ENCODE measurements around the gene DOLPP1. TPM values are rescaled to one million over a fixed set of nuclear protein-coding genes. Genes with fewer than 3 reads are reported as not detected.

Gene DOLPP1
- polyA plus RNA-seq, 1 of the 3 experiments (the other 2 are of a cell fraction), result 19.9 TPM

GRCh38 chr9:129101279-129101678 is 20.4 kb downstream of the DOLPP1 start:
- no peak for TF ChIP-seq TCF12 (IDR thresholded peaks at IDR 0.05)
- POLR2A ChIA-PET, result no interaction called here
- Histone ChIP-seq H3K27ac (ENCODE audit: low read depth in 2 of 2, low read length in 1 of 2) (no peak overlapping the region), H3K4me2 (no peak overlapping the region), H3K4me1 (ENCODE audit: control insufficient read depth in 1 of 2, insufficient read depth in 2 of 2, low read depth in 1 of 2, low read length in 1 of 2) (no peaks in the 10 kb centered on the region), H4K20me1 (ENCODE audit: insufficient read depth) (no peaks in the 10 kb centered on the region), H3K9me2 (no peaks in the 10 kb centered on the region), H3K27me3 (ENCODE audit: insufficient read depth) (no peaks in the 10 kb centered on the region), H3K9ac (no peak overlapping the region), H3K9me3 (no peaks in the 10 kb centered on the region), H2AFZ (ENCODE audit: low read depth) (no peak overlapping the region), H3K4me3 (ENCODE audit: low read depth in 2 of 2, low read length in 1 of 2) (no peak overlapping the region), H3F3A (replicated peaks; ENCODE audit: insufficient read depth) (no peaks in the 10 kb centered on the region), H3K36me3 (replicated peaks in 1 of 2; ENCODE audit: control insufficient read depth in 1 of 2, insufficient read depth in 2 of 2, low read length in 1 of 2) (peaks cover 0 to 24% of the 10 kb centered on the region in 2 experiments), H3K79me2 (ENCODE audit: insufficient read depth) (no peaks in the 10 kb centered on the region)
- CTCF ChIA-PET, result no interaction called here
- WGBS (ENCODE audit: low lambda C conversion rate), result 98% methylated on average over 7 of the region's 7 CpGs
- no peak for DNase-seq

GRCh38 chr9:129102095-129102525 is 21.2 kb downstream of the DOLPP1 start:
- H3K4me3 ChIP-seq (ENCODE audit: low read depth in 2 of 2, low read length in 1 of 2), result no peak overlapping the region
- no peaks in the 10 kb centered on the region for H3K9me2 ChIP-seq
- no peaks in the 10 kb centered on the region for H3K9me3 ChIP-seq
- ChIA-PET CTCF (no interaction called here), POLR2A (no interaction called here)
- no peak overlapping the region for H3K4me2 ChIP-seq
- H3K79me2 ChIP-seq (ENCODE audit: insufficient read depth), result no peaks in the 10 kb centered on the region
- no peak overlapping the region for H2AFZ ChIP-seq (ENCODE audit: low read depth)
- no peaks in the 10 kb centered on the region for H3K4me1 ChIP-seq (ENCODE audit: control insufficient read depth in 1 of 2, insufficient read depth in 2 of 2, low read depth in 1 of 2, low read length in 1 of 2)
- H3F3A ChIP-seq (replicated peaks; ENCODE audit: insufficient read depth), result no peaks in the 10 kb centered on the region
- H3K27me3 ChIP-seq (ENCODE audit: insufficient read depth), result no peaks in the 10 kb centered on the region
- no peak overlapping the region for H3K9ac ChIP-seq
- 91% methylated on average over 4 of the region's 13 CpGs for WGBS (ENCODE audit: low lambda C conversion rate)
- no peak for DNase-seq
- H4K20me1 ChIP-seq (ENCODE audit: insufficient read depth), result no peaks in the 10 kb centered on the region
- H3K27ac ChIP-seq (ENCODE audit: low read depth in 2 of 2, low read length in 1 of 2), result no peak overlapping the region
- peaks cover 0 to 22% of the 10 kb centered on the region in 2 experiments for H3K36me3 ChIP-seq (replicated peaks in 1 of 2; ENCODE audit: control insufficient read depth in 1 of 2, insufficient read depth in 2 of 2, low read length in 1 of 2)
- TF ChIP-seq TAF1 (IDR thresholded peaks at IDR 0.05; ENCODE audit: borderline replicate concordance, low read depth, low read length) (no peak), TEAD4 (IDR thresholded peaks at IDR 0.05; ENCODE audit: borderline replicate concordance, insufficient read depth) (no peak), SMC3 (IDR thresholded peaks at IDR 0.05; ENCODE audit: low read depth, low read length) (no peak), EP300 (IDR thresholded peaks at IDR 0.05; ENCODE audit: borderline replicate concordance in 1 of 2, low read depth in 1 of 2, low read length in 1 of 2) (no peak), FOXJ3 (CRISPR knock-in tag; IDR thresholded peaks at IDR 0.05) (no peak), MEF2A (IDR thresholded peaks at IDR 0.05; ENCODE audit: borderline replicate concordance, low read depth) (no peak), USF2 (IDR thresholded peaks at IDR 0.05; ENCODE audit: borderline replicate concordance, low read depth, low read length) (no peak), TCF12 (IDR thresholded peaks at IDR 0.05) (no peak), RFX5 (IDR thresholded peaks at IDR 0.05; ENCODE audit: low read length) (no peak), FOXM1 (IDR thresholded peaks at IDR 0.05; ENCODE audit: low read depth) (no peak), GATA2 (CRISPR knock-in tag; IDR thresholded peaks at IDR 0.05) (no peak), ELF1 (IDR thresholded peaks at IDR 0.05) (no peak), NFIC (IDR thresholded peaks at IDR 0.05; ENCODE audit: borderline replicate concordance) (no peak), EZH2phosphoT487 (IDR thresholded peaks at IDR 0.05; ENCODE audit: borderline replicate concordance, low read depth) (no peak), RXRA (IDR thresholded peaks at IDR 0.05; ENCODE audit: borderline replicate concordance, low read depth) (no peak)
- TF ChIP-seq, protein P1, sequence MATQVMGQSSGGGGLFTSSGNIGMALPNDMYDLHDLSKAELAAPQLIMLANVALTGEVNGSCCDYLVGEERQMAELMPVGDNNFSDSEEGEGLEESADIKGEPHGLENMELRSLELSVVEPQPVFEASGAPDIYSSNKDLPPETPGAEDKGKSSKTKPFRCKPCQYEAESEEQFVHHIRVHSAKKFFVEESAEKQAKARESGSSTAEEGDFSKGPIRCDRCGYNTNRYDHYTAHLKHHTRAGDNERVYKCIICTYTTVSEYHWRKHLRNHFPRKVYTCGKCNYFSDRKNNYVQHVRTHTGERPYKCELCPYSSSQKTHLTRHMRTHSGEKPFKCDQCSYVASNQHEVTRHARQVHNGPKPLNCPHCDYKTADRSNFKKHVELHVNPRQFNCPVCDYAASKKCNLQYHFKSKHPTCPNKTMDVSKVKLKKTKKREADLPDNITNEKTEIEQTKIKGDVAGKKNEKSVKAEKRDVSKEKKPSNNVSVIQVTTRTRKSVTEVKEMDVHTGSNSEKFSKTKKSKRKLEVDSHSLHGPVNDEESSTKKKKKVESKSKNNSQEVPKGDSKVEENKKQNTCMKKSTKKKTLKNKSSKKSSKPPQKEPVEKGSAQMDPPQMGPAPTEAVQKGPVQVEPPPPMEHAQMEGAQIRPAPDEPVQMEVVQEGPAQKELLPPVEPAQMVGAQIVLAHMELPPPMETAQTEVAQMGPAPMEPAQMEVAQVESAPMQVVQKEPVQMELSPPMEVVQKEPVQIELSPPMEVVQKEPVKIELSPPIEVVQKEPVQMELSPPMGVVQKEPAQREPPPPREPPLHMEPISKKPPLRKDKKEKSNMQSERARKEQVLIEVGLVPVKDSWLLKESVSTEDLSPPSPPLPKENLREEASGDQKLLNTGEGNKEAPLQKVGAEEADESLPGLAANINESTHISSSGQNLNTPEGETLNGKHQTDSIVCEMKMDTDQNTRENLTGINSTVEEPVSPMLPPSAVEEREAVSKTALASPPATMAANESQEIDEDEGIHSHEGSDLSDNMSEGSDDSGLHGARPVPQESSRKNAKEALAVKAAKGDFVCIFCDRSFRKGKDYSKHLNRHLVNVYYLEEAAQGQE (IDR thresholded peaks at IDR 0.05; ENCODE audit: low read depth, low read length), result no peak
- TF ChIP-seq, protein P2, sequence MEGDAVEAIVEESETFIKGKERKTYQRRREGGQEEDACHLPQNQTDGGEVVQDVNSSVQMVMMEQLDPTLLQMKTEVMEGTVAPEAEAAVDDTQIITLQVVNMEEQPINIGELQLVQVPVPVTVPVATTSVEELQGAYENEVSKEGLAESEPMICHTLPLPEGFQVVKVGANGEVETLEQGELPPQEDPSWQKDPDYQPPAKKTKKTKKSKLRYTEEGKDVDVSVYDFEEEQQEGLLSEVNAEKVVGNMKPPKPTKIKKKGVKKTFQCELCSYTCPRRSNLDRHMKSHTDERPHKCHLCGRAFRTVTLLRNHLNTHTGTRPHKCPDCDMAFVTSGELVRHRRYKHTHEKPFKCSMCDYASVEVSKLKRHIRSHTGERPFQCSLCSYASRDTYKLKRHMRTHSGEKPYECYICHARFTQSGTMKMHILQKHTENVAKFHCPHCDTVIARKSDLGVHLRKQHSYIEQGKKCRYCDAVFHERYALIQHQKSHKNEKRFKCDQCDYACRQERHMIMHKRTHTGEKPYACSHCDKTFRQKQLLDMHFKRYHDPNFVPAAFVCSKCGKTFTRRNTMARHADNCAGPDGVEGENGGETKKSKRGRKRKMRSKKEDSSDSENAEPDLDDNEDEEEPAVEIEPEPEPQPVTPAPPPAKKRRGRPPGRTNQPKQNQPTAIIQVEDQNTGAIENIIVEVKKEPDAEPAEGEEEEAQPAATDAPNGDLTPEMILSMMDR (IDR thresholded peaks at IDR 0.05), result no peak
- TF ChIP-seq, protein P3, sequence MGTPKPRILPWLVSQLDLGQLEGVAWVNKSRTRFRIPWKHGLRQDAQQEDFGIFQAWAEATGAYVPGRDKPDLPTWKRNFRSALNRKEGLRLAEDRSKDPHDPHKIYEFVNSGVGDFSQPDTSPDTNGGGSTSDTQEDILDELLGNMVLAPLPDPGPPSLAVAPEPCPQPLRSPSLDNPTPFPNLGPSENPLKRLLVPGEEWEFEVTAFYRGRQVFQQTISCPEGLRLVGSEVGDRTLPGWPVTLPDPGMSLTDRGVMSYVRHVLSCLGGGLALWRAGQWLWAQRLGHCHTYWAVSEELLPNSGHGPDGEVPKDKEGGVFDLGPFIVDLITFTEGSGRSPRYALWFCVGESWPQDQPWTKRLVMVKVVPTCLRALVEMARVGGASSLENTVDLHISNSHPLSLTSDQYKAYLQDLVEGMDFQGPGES (IDR thresholded peaks at IDR 0.05; ENCODE audit: low read depth, low read length), result no peak
- TF ChIP-seq, protein P4, sequence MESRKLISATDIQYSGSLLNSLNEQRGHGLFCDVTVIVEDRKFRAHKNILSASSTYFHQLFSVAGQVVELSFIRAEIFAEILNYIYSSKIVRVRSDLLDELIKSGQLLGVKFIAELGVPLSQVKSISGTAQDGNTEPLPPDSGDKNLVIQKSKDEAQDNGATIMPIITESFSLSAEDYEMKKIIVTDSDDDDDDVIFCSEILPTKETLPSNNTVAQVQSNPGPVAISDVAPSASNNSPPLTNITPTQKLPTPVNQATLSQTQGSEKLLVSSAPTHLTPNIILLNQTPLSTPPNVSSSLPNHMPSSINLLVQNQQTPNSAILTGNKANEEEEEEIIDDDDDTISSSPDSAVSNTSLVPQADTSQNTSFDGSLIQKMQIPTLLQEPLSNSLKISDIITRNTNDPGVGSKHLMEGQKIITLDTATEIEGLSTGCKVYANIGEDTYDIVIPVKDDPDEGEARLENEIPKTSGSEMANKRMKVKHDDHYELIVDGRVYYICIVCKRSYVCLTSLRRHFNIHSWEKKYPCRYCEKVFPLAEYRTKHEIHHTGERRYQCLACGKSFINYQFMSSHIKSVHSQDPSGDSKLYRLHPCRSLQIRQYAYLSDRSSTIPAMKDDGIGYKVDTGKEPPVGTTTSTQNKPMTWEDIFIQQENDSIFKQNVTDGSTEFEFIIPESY (IDR thresholded peaks at IDR 0.05; ENCODE audit: borderline replicate concordance, low read depth), result no peak

Measured in SK-N-SH (cell line).